ENCODE measurements around the gene WDR5. TPM values are rescaled to one million over a fixed set of nuclear protein-coding genes. Genes with fewer than 3 reads are reported as not detected.

WDR5 gene
- total and polyA plus RNA-seq, 2 of the 13 experiments (the other 11 are each of a cell fraction or from before 2014, with no cell fraction given) = 34.3 TPM

DNA sequence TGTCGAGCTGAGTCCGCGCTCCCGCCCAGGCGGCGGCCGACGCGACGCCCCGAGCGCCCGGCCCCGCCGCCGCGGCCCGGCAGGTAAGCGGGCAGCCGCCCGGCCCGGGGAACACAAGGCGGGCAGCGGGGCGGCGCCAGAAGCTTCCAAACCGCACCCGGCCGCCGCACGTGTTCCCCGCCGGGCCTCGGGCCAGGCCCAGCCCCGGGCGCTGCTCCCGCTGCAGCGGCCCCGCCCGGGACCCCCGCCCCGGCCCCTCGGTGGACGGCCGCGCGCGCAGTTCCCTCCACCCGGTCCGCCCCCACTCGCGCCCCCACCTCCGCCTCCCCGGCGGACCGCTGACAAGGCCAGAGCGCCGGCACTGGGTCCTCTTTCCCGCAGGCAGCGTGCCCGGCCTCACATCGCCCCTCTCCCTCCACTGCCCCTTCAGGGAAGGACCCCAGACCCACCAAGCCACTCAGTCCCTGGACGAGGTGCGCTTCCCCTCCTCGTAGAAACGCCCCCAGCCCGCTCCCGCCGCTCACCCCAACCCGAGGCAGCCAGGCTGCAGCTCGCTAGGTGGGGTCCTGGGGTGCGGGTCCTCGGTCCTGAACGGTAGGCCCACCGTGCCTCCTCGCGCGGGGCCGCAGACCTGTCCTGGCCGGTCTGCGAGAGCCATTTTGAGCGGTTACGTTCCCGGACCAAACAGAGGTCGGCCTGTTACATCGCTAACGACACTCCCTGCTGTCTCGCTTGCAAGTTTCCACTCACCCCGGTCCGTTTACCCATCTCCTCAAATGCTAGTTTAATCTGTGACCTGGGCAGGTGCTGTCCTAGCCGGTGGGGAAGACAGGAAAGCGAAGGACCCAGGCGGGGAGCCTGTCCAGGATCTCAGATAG is 475 bp downstream of the WDR5 start (continued):
- TF ChIP-seq KDM2A (CRISPR knock-in tag; IDR thresholded peaks at IDR 0.05; ENCODE audit: borderline replicate concordance, low read depth) (0 out of 2 replicates have a peak, but pooled peaks have one; percentile 39), PHF8 (CRISPR knock-in tag; IDR thresholded peaks at IDR 0.05) (peak; percentile 50), RBFOX2 (IDR thresholded peaks at IDR 0.05; ENCODE audit: low read depth, low read length) (peak; percentile 41; the same call in 1 of the 2 replicates), HOXA7 (CRISPR knock-in tag; IDR thresholded peaks at IDR 0.05) (no peak), SRY (CRISPR knock-in tag; IDR thresholded peaks at IDR 0.05) (peak; percentile 52; the same call in 1 of the 2 replicates), FOXK1 (CRISPR knock-in tag; IDR thresholded peaks at IDR 0.05; ENCODE audit: borderline replicate concordance, low read depth) (no peak), ZNF790 (CRISPR knock-in tag; IDR thresholded peaks at IDR 0.05; ENCODE audit: borderline replicate concordance) (no peak), AGO2 (optimal IDR thresholded peaks at IDR 0.05; ENCODE audit: low read depth, low read length) (peak; percentile 74), YY1 (IDR thresholded peaks at IDR 0.05; ENCODE audit: insufficient read depth, insufficient replicate concordance, low read depth, low read length) (peak; percentile 30), ZNF670 (CRISPR knock-in tag; IDR thresholded peaks at IDR 0.05; ENCODE audit: borderline replicate concordance) (no peak), HDAC1 (CRISPR knock-in tag; IDR thresholded peaks at IDR 0.05) (0 out of 2 replicates have a peak, but pooled peaks have one; percentile 17)
- TF ChIP-seq, protein P1, sequence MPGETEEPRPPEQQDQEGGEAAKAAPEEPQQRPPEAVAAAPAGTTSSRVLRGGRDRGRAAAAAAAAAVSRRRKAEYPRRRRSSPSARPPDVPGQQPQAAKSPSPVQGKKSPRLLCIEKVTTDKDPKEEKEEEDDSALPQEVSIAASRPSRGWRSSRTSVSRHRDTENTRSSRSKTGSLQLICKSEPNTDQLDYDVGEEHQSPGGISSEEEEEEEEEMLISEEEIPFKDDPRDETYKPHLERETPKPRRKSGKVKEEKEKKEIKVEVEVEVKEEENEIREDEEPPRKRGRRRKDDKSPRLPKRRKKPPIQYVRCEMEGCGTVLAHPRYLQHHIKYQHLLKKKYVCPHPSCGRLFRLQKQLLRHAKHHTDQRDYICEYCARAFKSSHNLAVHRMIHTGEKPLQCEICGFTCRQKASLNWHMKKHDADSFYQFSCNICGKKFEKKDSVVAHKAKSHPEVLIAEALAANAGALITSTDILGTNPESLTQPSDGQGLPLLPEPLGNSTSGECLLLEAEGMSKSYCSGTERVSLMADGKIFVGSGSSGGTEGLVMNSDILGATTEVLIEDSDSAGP (CRISPR knock-in tag; IDR thresholded peaks at IDR 0.05; ENCODE audit: borderline replicate concordance) = 0 out of 2 replicates have a peak, but pooled peaks have one; percentile 68
- TF ChIP-seq, protein P2, sequence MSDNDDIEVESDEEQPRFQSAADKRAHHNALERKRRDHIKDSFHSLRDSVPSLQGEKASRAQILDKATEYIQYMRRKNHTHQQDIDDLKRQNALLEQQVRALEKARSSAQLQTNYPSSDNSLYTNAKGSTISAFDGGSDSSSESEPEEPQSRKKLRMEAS (IDR thresholded peaks at IDR 0.05) = peak; percentile 30; the same call in 1 of the 2 replicates
- TF ChIP-seq, protein P3, sequence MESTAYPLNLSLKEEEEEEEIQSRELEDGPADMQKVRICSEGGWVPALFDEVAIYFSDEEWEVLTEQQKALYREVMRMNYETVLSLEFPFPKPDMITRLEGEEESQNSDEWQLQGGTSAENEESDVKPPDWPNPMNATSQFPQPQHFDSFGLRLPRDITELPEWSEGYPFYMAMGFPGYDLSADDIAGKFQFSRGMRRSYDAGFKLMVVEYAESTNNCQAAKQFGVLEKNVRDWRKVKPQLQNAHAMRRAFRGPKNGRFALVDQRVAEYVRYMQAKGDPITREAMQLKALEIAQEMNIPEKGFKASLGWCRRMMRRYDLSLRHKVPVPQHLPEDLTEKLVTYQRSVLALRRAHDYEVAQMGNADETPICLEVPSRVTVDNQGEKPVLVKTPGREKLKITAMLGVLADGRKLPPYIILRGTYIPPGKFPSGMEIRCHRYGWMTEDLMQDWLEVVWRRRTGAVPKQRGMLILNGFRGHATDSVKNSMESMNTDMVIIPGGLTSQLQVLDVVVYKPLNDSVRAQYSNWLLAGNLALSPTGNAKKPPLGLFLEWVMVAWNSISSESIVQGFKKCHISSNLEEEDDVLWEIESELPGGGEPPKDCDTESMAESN (CRISPR knock-in tag; conservative IDR thresholded peaks at IDR 0.05) = 0 out of 2 replicates have a peak, but pooled peaks have one; percentile 40
- TF ChIP-seq, protein P4, sequence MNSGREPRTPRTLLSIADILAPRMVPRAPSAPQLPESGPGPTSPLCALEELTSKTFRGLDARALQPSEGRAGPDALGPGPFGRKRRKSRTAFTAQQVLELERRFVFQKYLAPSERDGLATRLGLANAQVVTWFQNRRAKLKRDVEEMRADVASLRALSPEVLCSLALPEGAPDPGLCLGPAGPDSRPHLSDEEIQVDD (CRISPR knock-in tag; IDR thresholded peaks at IDR 0.05; ENCODE audit: borderline replicate concordance) = 0 out of 2 replicates have a peak, but pooled peaks have one; percentile 63
- TF ChIP-seq, protein P5, sequence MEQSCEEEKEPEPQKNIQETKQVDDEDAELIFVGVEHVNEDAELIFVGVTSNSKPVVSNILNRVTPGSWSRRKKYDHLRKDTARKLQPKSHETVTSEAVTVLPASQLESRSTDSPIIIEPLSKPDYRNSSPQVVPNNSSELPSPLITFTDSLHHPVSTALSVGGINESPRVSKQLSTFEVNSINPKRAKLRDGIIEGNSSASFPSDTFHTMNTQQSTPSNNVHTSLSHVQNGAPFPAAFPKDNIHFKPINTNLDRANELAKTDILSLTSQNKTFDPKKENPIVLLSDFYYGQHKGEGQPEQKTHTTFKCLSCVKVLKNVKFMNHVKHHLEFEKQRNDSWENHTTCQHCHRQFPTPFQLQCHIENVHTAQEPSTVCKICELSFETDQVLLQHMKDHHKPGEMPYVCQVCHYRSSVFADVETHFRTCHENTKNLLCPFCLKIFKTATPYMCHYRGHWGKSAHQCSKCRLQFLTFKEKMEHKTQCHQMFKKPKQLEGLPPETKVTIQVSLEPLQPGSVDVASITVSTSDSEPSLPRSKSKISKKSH (CRISPR knock-in tag; IDR thresholded peaks at IDR 0.05; ENCODE audit: borderline replicate concordance) = peak; percentile 40; the same call in 1 of the 2 replicates
